EL (cell line): ENCODE data around the gene PERCC1.
"Not testable (repeated sequence)": the region's sequence is repeated elsewhere in the genome, so short reads cannot be mapped to it uniquely, and the experiment has no call there.

ENCODE experiments used
- DNase-seq: peaks from one replicate; pipeline ENCODE4 v3.0.0-alpha.2; 2016

PERCC1 gene

GRCh38 chr16:1470481-1471251, 39.8 kb downstream of the PERCC1 start:
- peak; percentile 54 for DNase-seq

GRCh38 chr16:1471569-1472194, 40.8 kb downstream of the PERCC1 start:
- no peak for DNase-seq

GRCh38 chr16:1472974-1473373, 42.1 kb downstream of the PERCC1 start:
- no peak for DNase-seq

GRCh38 chr16:1474082-1474795, 43.4 kb downstream of the PERCC1 start:
- no peak for DNase-seq

- DNase-seq = peak; percentile 72
Measured at GRCh38 chr16:1474796-1475551, 44.1 kb downstream of the PERCC1 start, which contains the start of gene CLCN7. Gene CLCN7 (minus strand): TSS chr16:1475028. CDS start chr16:1474974, 54 bp downstream.

- no peak for DNase-seq
Measured at GRCh38 chr16:1475552-1476114, 44.8 kb downstream of the PERCC1 start.

GRCh38 chr16:1477033-1477432, 46.2 kb downstream of the PERCC1 start:
- no peak for DNase-seq

GRCh38 chr16:1478937-1479336, 48.1 kb downstream of the PERCC1 start:
- DNase-seq = not testable (repeated sequence)

- DNase-seq = peak; percentile 18
Measured at GRCh38 chr16:1481906-1482835, 51.3 kb downstream of the PERCC1 start.
